Keratinocyte (primary cell): ENCODE results near the gene SLC17A4. TPM values are rescaled to one million over a fixed set of nuclear protein-coding genes. Genes with fewer than 3 reads are reported as not detected.

Experiments
- DNase-seq: peaks from one replicate; pipeline ENCODE4 v3.0.0-alpha.2; 2011; ENCODE audit warnings: low read depth, missing footprints, low spot score
- FAIRE-seq: peaks from 2 replicates; lab custom pipeline; 2011; peaks lifted over from hg19 to GRCh38; lab: Jason Lieb, UNC
- H2AFZ ChIP-seq: 2 replicates; pipeline ENCODE4 v1.6.0; 2012; ENCODE audit warnings: low read length, control low read depth, inconsistent platforms; ENCODE audit not compliant: control insufficient read depth
- H3K27ac ChIP-seq: 2 replicates; pipeline ENCODE4 v1.5.1; 2011; ENCODE audit warnings: low read length; ENCODE audit not compliant: control insufficient read depth, insufficient read depth
- H3K27me3 ChIP-seq: 3 replicates; pipeline ENCODE4 v1.6.0; 2011; ENCODE audit warnings: low read length; ENCODE audit not compliant: control insufficient read depth, insufficient read depth; ENCODE audit errors: extremely low read depth
- H3K36me3 ChIP-seq, 2 experiments: 2 replicates in 1 of 2; 3 replicates in 1 of 2; pipeline ENCODE4 v1.5.1; 2011; ENCODE audit warnings: low read length in 2 of 2, mild to moderate bottlenecking in 1 of 2; ENCODE audit not compliant: control insufficient read depth in 2 of 2, insufficient read depth in 2 of 2; ENCODE audit errors: extremely low read depth in 1 of 2
- H3K4me1 ChIP-seq: 3 replicates; pipeline ENCODE4 v1.5.1; 2011; ENCODE audit warnings: low read length; ENCODE audit not compliant: control insufficient read depth, insufficient read depth; ENCODE audit errors: extremely low read depth
- H3K4me2 ChIP-seq: 3 replicates; pipeline ENCODE4 v1.6.0; 2011; ENCODE audit warnings: low read depth, low read length; ENCODE audit not compliant: control insufficient read depth, insufficient read depth; ENCODE audit errors: extremely low read depth
- H3K4me3 ChIP-seq, 3 experiments: fragments of 200-600 bp in 1 of 3; sonication (generic) in 1 of 3; 2 replicates in 2 of 3; 3 replicates in 1 of 3; pipeline ENCODE4 v1.5.1; 2011 to 2016; ENCODE audit warnings: low read length in 3 of 3, mild to moderate bottlenecking in 3 of 3, control low read depth in 2 of 3, inconsistent platforms in 1 of 3, low read depth in 1 of 3, mixed read lengths in 1 of 3, mixed run types in 1 of 3, moderate library complexity in 1 of 3; ENCODE audit not compliant: control insufficient read depth in 2 of 3, insufficient read depth in 2 of 3; ENCODE audit errors: extremely low read depth in 1 of 3
- H3K79me2 ChIP-seq: 2 replicates; pipeline ENCODE4 v1.6.0; 2012; ENCODE audit warnings: low read length; ENCODE audit not compliant: control insufficient read depth, insufficient read depth
- H3K9ac ChIP-seq: 3 replicates; pipeline ENCODE4 v1.6.0; 2011; ENCODE audit warnings: low read length; ENCODE audit not compliant: control insufficient read depth, insufficient read depth; ENCODE audit errors: extremely low read depth
- H3K9me1 ChIP-seq: 3 replicates; pipeline ENCODE4 v1.6.0; 2011; ENCODE audit warnings: low read length; ENCODE audit not compliant: control insufficient read depth, insufficient read depth; ENCODE audit errors: extremely low read depth
- H3K9me3 ChIP-seq: 2 replicates; pipeline ENCODE4 v1.5.1; 2012; ENCODE audit warnings: low read depth, low read length; ENCODE audit not compliant: control insufficient read depth
- H4K20me1 ChIP-seq: 3 replicates; pipeline ENCODE4 v1.6.0; 2011; ENCODE audit warnings: low read length; ENCODE audit not compliant: control insufficient read depth, insufficient read depth; ENCODE audit errors: extremely low read depth
- CTCF ChIP-seq, 3 experiments: IDR thresholded peaks in 1 of 3; conservative IDR thresholded peaks in 1 of 3; optimal IDR thresholded peaks in 1 of 3; 2 replicates in 2 of 3; 3 replicates in 1 of 3; pipeline versions ENCODE3 to v1.5.1; 2011; ENCODE audit warnings: low read length in 3 of 3, mild to moderate bottlenecking in 3 of 3, moderate library complexity in 2 of 3, control low read depth in 1 of 3, inconsistent platforms in 1 of 3; ENCODE audit not compliant: insufficient read depth in 2 of 3; ENCODE audit errors: extremely low read depth in 1 of 3
- EZH2 ChIP-seq: IDR thresholded peaks from one replicate; pipeline ENCODE4 v1.6.1; 2012; ENCODE audit warnings: inconsistent platforms, mild to moderate bottlenecking, low read length, moderate library complexity
- dilution Hi-C: fragments of 300-500 bp; cut with MboI; formaldehyde crosslinking; loops from one replicate; pipeline ENCODE4 v1.7.0; 2020; ENCODE audit warnings: low sequenced_read_pairs; ENCODE audit not compliant: extremely low pct_ligation_motif_present
- polyA plus RNA-seq, 5 experiments: library from polyadenylated mRNA; depleted of rRNA in 3 of 5; stranded (reverse) in 3 of 5; stranded (forward) in 1 of 5; unstranded in 1 of 5; fragments of >200 nt; gene quantifications; 1 replicate in 1 of 5; 2 replicates in 3 of 5; 3 replicates in 1 of 5; pipeline versions ENCODE4 v1.2.1 to v1.2.3, GENCODE V29; 2011 to 2012; ENCODE audit warnings: missing spikeins in 2 of 5, low read depth in 1 of 5, low replicate concordance in 1 of 5

Gene SLC17A4
- polyA plus RNA-seq, 1 donor (not counting 4 experiments of a cell fraction or from before 2014, with no cell fraction given), result not detected

GRCh38 chr6:25764611-25765010 is 10.1 kb downstream of the SLC17A4 start:
- no peak overlapping the region for H2AFZ ChIP-seq
- no peaks in the 10 kb centered on the region for H3K9me3 ChIP-seq
- no peaks in the 10 kb centered on the region for H3K79me2 ChIP-seq
- no peak for TF ChIP-seq CTCF (optimal IDR thresholded peaks at IDR 0.05 in 1 of 3, IDR thresholded peaks at IDR 0.05 in 1 of 3, conservative IDR thresholded peaks at IDR 0.05 in 1 of 3; ENCODE audit: extremely low read depth in 1 of 3, insufficient read depth in 2 of 3, low read length in 3 of 3)
- no peak for TF ChIP-seq EZH2
- H3K9ac ChIP-seq, result no peak overlapping the region
- no peaks in the 10 kb centered on the region for H3K36me3 ChIP-seq
- FAIRE-seq, result no peak
- no peak overlapping the region for H3K4me2 ChIP-seq
- no peaks in the 10 kb centered on the region for H3K4me1 ChIP-seq
- dilution Hi-C loops, result no loop called here
- no peaks in the 10 kb centered on the region for H3K9me1 ChIP-seq
- no peak for DNase-seq
- no peak overlapping the region for H3K4me3 ChIP-seq
- H3K27me3 ChIP-seq, result no peaks in the 10 kb centered on the region
- H4K20me1 ChIP-seq, result no peaks in the 10 kb centered on the region
- H3K27ac ChIP-seq, result no peak overlapping the region

- H3K27ac ChIP-seq, result no peak overlapping the region
- H3K27me3 ChIP-seq, result peaks cover 2% of the 10 kb centered on the region
- dilution Hi-C loops, result no loop called here
- no peaks in the 10 kb centered on the region for H3K9me3 ChIP-seq
- no peaks in the 10 kb centered on the region for H3K36me3 ChIP-seq
- FAIRE-seq (no peak), DNase-seq (no peak)
- no peak overlapping the region for H3K4me3 ChIP-seq
- no peak for TF ChIP-seq EZH2
- no peak for TF ChIP-seq CTCF (optimal IDR thresholded peaks at IDR 0.05 in 1 of 3, IDR thresholded peaks at IDR 0.05 in 1 of 3, conservative IDR thresholded peaks at IDR 0.05 in 1 of 3; ENCODE audit: extremely low read depth in 1 of 3, insufficient read depth in 2 of 3, low read length in 3 of 3)
- H3K4me2 ChIP-seq, result no peak overlapping the region
- no peak overlapping the region for H2AFZ ChIP-seq
- H3K9me1 ChIP-seq, result no peaks in the 10 kb centered on the region
- H3K9ac ChIP-seq, result no peak overlapping the region
- H4K20me1 ChIP-seq, result no peaks in the 10 kb centered on the region
- no peaks in the 10 kb centered on the region for H3K4me1 ChIP-seq
- H3K79me2 ChIP-seq, result no peaks in the 10 kb centered on the region
Measured at GRCh38 chr6:25768566-25768965, 14.0 kb downstream of the SLC17A4 start.
